ENCODE measurements around the gene KLHDC7A.

Gene KLHDC7A

DNA sequence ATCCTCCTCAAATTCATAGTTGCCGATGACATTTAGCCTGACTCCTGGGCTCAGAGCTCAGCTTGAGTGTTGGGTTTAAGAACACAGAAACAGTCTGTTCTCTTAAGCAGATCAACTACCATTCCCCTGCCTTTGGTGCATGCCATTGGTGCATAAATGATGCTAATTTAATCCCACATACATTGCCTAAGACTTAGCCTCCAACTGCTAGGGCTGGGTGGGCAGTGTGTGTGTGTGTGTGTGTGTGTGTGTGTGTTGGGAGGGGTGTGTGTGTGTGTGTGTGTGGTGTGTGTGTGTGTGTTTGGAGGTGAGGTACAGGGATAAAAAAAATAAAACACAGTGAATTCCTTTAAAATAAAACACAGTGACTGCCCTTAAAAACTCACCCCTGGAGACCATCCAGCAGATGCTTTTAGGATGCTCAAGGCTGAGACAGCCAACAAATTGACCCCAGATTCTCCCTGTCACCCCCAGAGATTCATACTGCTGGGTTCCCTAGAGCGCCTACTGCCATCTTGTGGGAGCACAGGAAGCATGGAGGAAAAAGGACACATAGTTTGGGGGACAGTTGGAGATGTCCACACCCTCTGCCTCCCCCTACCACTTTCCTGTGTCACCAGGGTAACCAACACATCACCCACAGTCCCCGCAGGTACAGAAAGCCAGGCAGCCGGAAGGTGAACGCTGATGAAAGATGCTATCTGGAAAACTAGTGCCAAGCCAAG lies 30.6 kb downstream of the KLHDC7A start:
- no peak for DNase-seq

GRCh38 chr1:18511874-18512150 lies 31.1 kb downstream of the KLHDC7A start:
- DNase-seq = no peak

DNA sequence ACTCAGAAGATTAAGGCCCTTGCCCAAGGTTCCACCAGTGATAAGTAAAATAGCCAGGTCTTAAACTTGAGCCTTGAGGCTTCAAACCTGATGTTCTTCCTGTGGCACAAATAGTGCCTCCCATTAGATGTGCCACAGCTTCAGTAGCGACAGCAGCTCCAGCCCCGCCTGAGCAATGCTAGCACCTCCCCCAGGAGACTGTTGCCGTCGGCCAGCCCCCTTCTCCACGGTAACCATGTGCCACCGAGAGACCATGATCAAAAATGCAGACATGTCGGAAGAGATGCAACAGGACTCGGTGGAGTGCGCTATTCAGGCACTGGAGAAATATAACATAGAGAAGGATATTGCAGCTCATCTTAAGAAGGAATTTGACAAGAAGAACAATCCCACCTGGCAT lies 32.2 kb downstream of the KLHDC7A start:
- DNase-seq = no peak

DNA sequence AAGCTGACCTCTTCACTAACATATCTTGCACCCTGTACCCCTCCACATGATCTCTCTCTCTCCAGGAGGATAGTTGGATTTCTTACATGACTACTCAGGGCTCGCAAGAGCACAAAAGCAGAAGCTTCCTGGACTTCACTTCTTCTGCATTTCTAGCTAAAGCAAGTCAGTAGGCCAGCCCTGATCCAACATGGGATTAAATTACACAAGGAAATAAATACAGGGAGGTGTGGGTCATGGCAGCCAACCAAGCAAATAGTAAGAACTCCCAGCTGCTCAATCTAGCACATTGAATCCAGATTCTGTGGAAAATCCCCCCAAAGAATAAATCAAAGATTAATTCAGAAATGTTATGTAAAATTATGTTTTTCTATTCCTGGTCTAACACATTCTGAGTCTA lies 33.3 kb downstream of the KLHDC7A start:
- no peak for DNase-seq

DNA sequence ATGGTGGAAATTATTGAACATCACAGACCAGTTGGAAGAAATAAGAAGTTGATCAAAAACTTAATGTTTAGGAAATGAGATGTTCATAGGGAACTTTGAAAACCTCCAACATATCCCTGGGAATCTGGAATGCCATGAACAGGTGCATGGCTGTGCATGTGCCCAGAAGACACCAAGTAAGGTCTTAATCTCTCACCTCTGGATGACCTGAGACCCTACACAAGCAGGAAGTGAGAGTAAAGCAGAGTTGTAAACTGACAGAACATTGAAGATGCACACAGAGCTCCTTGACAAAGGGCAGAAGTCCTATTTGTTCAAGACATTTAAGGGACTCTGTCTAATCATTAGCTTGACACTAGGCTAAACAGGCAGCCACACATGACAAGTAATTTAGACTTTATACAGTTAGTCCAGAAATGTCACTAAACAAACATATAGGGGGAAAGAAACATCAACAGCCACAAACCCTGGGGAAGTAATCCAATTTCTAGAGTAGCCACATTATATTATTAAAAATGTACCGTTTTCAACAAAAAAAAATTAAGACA lies 34.5 kb downstream of the KLHDC7A start:
- DNase-seq = no peak

- no peak for DNase-seq
Measured at GRCh38 chr1:18516473-18516872, 35.7 kb downstream of the KLHDC7A start.

- DNase-seq = no peak
Measured at GRCh38 chr1:18526436-18527275, 45.9 kb downstream of the KLHDC7A start.

GRCh38 chr1:18527514-18527913 lies 46.8 kb downstream of the KLHDC7A start:
- DNase-seq = no peak

DNA sequence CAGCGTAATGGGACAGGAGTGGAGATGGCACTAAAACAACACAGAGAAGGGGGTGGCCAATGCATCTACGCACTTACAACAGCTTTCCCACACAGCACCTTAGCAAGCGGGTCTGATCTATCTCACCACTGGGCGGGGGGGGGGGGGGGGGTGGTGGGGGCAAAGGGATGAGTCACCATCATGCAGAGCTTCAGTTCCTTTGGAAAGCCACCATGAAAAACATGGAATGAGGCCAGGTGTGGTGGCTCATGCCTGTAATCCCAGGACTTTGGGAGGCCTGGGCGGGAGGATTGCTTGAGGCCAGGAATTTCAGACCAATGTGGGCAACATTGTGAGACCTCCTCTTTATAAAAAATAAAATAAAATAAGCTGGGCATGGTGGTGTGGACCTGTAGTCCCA lies 47.2 kb downstream of the KLHDC7A start:
- no peak for DNase-seq

GRCh38 chr1:18528616-18529015 lies 47.9 kb downstream of the KLHDC7A start:
- DNase-seq = no peak

DNA sequence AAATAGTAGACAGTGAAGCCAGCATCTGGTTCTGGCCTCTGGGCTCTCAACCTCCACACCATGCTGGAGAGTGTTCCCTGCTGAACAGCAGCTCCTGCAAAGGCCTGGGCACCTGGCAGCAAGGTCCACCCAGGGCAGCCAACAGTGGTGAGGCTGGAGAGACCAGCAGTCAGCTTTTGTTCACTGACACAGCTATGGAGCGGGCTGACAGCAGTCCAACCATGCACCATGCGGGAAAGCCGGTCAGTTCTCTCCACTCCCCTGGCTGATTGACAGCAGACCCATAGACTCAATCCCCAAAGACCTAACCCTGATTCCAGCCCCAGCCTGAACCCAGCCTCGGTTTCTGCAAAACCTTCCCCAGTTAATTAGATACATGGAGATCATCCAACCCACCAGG lies 49.0 kb downstream of the KLHDC7A start:
- no peak for DNase-seq

GRCh38 chr1:18530587-18531502 lies 50.1 kb downstream of the KLHDC7A start:
- DNase-seq = no peak

GRCh38 chr1:18531503-18531845 lies 50.7 kb downstream of the KLHDC7A start:
- no peak for DNase-seq

GRCh38 chr1:18532390-18533170 lies 51.9 kb downstream of the KLHDC7A start:
- DNase-seq = no peak

DNA sequence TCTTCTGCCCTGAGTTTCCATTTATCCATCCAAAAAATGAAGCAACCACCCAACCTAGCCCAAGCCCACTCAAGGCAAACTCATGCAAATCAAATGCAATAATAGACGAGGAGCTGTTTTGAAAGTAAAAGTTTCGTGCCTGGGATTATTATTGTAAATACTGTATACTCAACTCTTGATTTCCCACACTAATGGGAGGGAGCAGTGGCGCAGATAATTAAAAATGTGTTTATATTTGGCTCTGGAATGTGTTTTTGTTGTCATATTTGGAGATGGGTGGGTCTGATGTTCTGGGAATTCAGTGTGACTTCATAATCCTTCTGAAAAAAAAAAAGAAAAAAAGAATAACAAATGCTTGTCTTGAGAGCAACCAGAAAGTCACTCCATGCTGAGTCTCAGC lies 52.5 kb downstream of the KLHDC7A start:
- no peak for DNase-seq

GRCh38 chr1:18534810-18535205 lies 54.1 kb downstream of the KLHDC7A start:
- no peak for DNase-seq

Data from HCEC 1CT (cell line).